Endothelial cell of umbilical vein (primary cell): ENCODE measurements around the gene SYT2. TPM values are rescaled to one million over a fixed set of nuclear protein-coding genes. Genes with fewer than 3 reads are reported as not detected.

ENCODE experiments used
- BruUV-seq: library from RNA; stranded (reverse); fragments of 400-500 nt; replicated peaks from 2 replicates; lab custom pipeline; 2021; lab: Mats Ljungman, UMichigan
- CTCF ChIA-PET: fragments of 300-600, 350-600 bp; sonication (Branson Sonifier 250); formaldehyde crosslinking; loops from one replicate; lab custom pipeline; 2021; ENCODE audit warnings: antibody characterized with exemption, inconsistent platforms; lab: Charles Lee
- POLR2A ChIA-PET: fragments of 300-600, 350-600 bp; sonication (Branson Sonifier 250); formaldehyde crosslinking; loops from one replicate; lab custom pipeline; 2021; ENCODE audit warnings: antibody characterized with exemption, inconsistent platforms; lab: Charles Lee
- DNase-seq: peaks from one replicate; pipeline ENCODE4 v3.0.0-alpha.2; 2011; ENCODE audit warnings: low read depth, low spot score
- FAIRE-seq: peaks from 2 replicates; lab custom pipeline; 2011; peaks lifted over from hg19 to GRCh38; lab: Jason Lieb, UNC
- H2AFZ ChIP-seq: 2 replicates; pipeline ENCODE4 v1.6.0; 2012; ENCODE audit warnings: low read depth, low read length, control low read depth, inconsistent platforms
- H3K27ac ChIP-seq: 2 replicates; pipeline ENCODE4 v1.5.1; 2011; ENCODE audit warnings: low read depth, mild to moderate bottlenecking, control low read depth, low read length, moderate library complexity; ENCODE audit not compliant: insufficient read depth
- H3K27me3 ChIP-seq, 2 experiments: 2 replicates each; pipeline versions ENCODE4 v1.6.0 to v1.6.1; 2011; ENCODE audit warnings: low read length in 2 of 2, mixed read lengths in 1 of 2; ENCODE audit not compliant: control insufficient read depth in 2 of 2, insufficient read depth in 2 of 2
- H3K36me3 ChIP-seq, 2 experiments: 2 replicates in 1 of 2; 3 replicates in 1 of 2; pipeline ENCODE4 v1.5.1; 2011; ENCODE audit warnings: low read length in 2 of 2, mild to moderate bottlenecking in 1 of 2, moderate library complexity in 1 of 2; ENCODE audit not compliant: control insufficient read depth in 2 of 2, insufficient read depth in 2 of 2; ENCODE audit errors: extremely low read depth in 1 of 2
- H3K4me1 ChIP-seq: 3 replicates; pipeline ENCODE4 v1.5.1; 2011; ENCODE audit warnings: mild to moderate bottlenecking, low read length; ENCODE audit not compliant: control insufficient read depth, insufficient read depth; ENCODE audit errors: extremely low read depth
- H3K4me2 ChIP-seq: 2 replicates; pipeline ENCODE4 v1.6.1; 2011; ENCODE audit warnings: low read length, control low read depth, mixed read lengths; ENCODE audit not compliant: insufficient read depth
- H3K4me3 ChIP-seq, 3 experiments: fragments of 200-600 bp in 1 of 3; sonication (generic), shearing (Covaris generic) in 1 of 3; replicated peaks in 1 of 3; 2 replicates each; pipeline ENCODE4 v1.5.1; 2011 to 2016; ENCODE audit warnings: control low read depth in 3 of 3, low read length in 3 of 3, mild to moderate bottlenecking in 2 of 3, inconsistent platforms in 1 of 3, low read depth in 1 of 3, moderate library complexity in 1 of 3; ENCODE audit not compliant: insufficient read depth in 1 of 3
- H3K79me2 ChIP-seq: 2 replicates; pipeline ENCODE4 v1.6.0; 2012; ENCODE audit warnings: low read length, inconsistent platforms; ENCODE audit not compliant: control insufficient read depth, insufficient read depth
- H3K9ac ChIP-seq: replicated peaks from 2 replicates; pipeline ENCODE3; 2011; ENCODE audit warnings: low read length, control low read depth; ENCODE audit not compliant: insufficient read depth; ENCODE audit errors: extremely low read depth
- H3K9me1 ChIP-seq: replicated peaks from 3 replicates; pipeline ENCODE4 v1.6.0; 2011; ENCODE audit warnings: mild to moderate bottlenecking, low read length; ENCODE audit not compliant: control insufficient read depth, insufficient read depth; ENCODE audit errors: extremely low read depth
- H3K9me3 ChIP-seq: replicated peaks from 2 replicates; pipeline ENCODE4 v1.5.1; 2012; ENCODE audit warnings: low read length, inconsistent platforms; ENCODE audit not compliant: control insufficient read depth, insufficient read depth
- H4K20me1 ChIP-seq: replicated peaks from 2 replicates; pipeline ENCODE3; 2011; ENCODE audit warnings: mild to moderate bottlenecking, low read length; ENCODE audit not compliant: control insufficient read depth, insufficient read depth; ENCODE audit errors: extremely low read depth
- EZH2 ChIP-seq: IDR thresholded peaks from 2 replicates; pipeline ENCODE4 v1.6.1; 2012; ENCODE audit warnings: borderline replicate concordance, low read depth, mild to moderate bottlenecking, moderate library complexity, low read length, inconsistent platforms; ENCODE audit not compliant: severe bottlenecking
- FOS ChIP-seq: IDR thresholded peaks from 2 replicates; pipeline ENCODE4 v1.6.1; 2011; ENCODE audit warnings: mild to moderate bottlenecking, low read length, moderate library complexity, borderline replicate concordance; ENCODE audit not compliant: insufficient read depth
- GATA2 ChIP-seq: IDR thresholded peaks from 2 replicates; pipeline ENCODE4 v1.7.0; 2011; ENCODE audit warnings: low read depth, mild to moderate bottlenecking, moderate library complexity, mixed read lengths, low read length; ENCODE audit not compliant: insufficient read length, insufficient read depth
- JUN ChIP-seq: IDR thresholded peaks from 2 replicates; pipeline ENCODE4 v1.6.1; 2011; ENCODE audit warnings: borderline replicate concordance, low read depth; ENCODE audit not compliant: insufficient read length, insufficient read depth
- MYC ChIP-seq: IDR thresholded peaks from one replicate; pipeline ENCODE4 v1.6.1; 2011; ENCODE audit warnings: mild to moderate bottlenecking, low read depth, low read length
- POLR2A ChIP-seq: IDR thresholded peaks from 2 replicates; pipeline ENCODE4 v1.6.1; 2012; ENCODE audit warnings: low read depth, mild to moderate bottlenecking, control low read depth, low read length
- POLR2AphosphoS5 ChIP-seq: IDR thresholded peaks from 2 replicates; pipeline ENCODE4 v1.6.1; 2012; ENCODE audit warnings: low read depth, mild to moderate bottlenecking, control low read depth, low read length, moderate library complexity; ENCODE audit not compliant: insufficient read depth
- dilution Hi-C: fragments of 300-500 bp; cut with MboI; formaldehyde crosslinking; loops from one replicate; pipeline ENCODE4 v1.15.0; 2019; ENCODE audit warnings: low sequenced_read_pairs; ENCODE audit not compliant: extremely low pct_ligation_motif_present
- intact Hi-C: fragments of 100-400 bp; cut with micrococcal nuclease; formaldehyde crosslinking; loops from one replicate; pipeline ENCODE4 v1.10.0; 2022
- polyA plus RNA-seq, 4 experiments: library from polyadenylated mRNA; depleted of rRNA in 3 of 4; stranded (reverse) in 3 of 4; unstranded in 1 of 4; fragments of >200 nt; gene quantifications; 2 replicates each; pipeline versions ENCODE4 v1.2.1 to v1.2.3, GENCODE V29; 2011 to 2012; ENCODE audit warnings: missing spikeins in 1 of 4
- total RNA-seq: library from RNA; stranded (reverse); gene quantifications from 2 replicates; pipeline ENCODE4 v1.2.3, GENCODE V29; 2021
- TF ChIP-seq, protein P1 (sequence below): IDR thresholded peaks from 2 replicates; pipeline ENCODE4 v1.6.1; 2011; ENCODE audit not compliant: insufficient read depth, insufficient read length
- TF ChIP-seq, protein P2 (sequence below), 2 donors: IDR thresholded peaks; 1 replicate in 1 of 2; 2 replicates in 1 of 2; pipeline ENCODE4 v1.5.1; 2011; ENCODE audit warnings: low read length in 2 of 2, mild to moderate bottlenecking in 2 of 2, moderate library complexity in 2 of 2, control low read depth in 1 of 2, inconsistent platforms in 1 of 2, low read depth in 1 of 2; ENCODE audit not compliant: insufficient read depth in 1 of 2; ENCODE audit errors: extremely low read depth in 1 of 2

The SYT2 gene
- total and polyA plus RNA-seq, 2 donors (not counting 3 experiments of a cell fraction or from before 2014, with no cell fraction given): not detected

DNA sequence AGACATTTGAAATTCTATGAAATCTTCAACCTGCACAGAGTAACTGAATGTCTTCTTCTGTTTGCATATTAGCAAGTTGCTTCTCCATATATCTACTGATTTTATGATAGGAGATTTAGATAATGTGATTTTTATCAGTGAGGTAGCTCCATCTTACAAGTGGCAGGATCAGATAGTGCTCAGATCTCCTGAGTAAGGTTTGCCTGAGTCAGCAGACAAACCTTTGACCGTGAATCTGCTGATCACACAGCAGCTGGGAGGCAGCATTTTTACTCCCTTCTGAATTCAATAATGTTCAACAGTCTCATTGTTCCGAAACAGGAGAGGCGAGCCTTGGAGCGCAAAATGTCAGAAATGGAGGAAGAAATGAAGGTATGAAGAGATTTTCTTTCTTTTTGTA is 141.4 kb downstream of the SYT2 start:
- TF ChIP-seq EZH2 (no peak), JUN (no peak), POLR2AphosphoS5 (no peak)
- H2AFZ ChIP-seq: no peak overlapping the region
- H3K4me3 ChIP-seq: no peak overlapping the region
- H3K36me3 ChIP-seq: no peaks in the 10 kb centered on the region
- FAIRE-seq (no peak), DNase-seq (no peak)
- no peak overlapping the region for H3K9ac ChIP-seq
- no peaks in the 10 kb centered on the region for H3K9me1 ChIP-seq
- ChIA-PET CTCF (interaction anchor here (1.0 to 1.4 kb wide), 3 partner anchors 10 to 151 kb away, joined by 3 to 7 read pairs (median 5); no protein-coding TSS in a partner anchor), POLR2A (no interaction called here)
- intact Hi-C loops: no loop called here
- H3K27me3 ChIP-seq: no peaks in the 10 kb centered on the region
- BruUV-seq: no TSS peak
- H3K4me1 ChIP-seq: no peaks in the 10 kb centered on the region
- H3K27ac ChIP-seq: no peak overlapping the region
- H3K79me2 ChIP-seq: no peaks in the 10 kb centered on the region
- dilution Hi-C loops: no loop called here
- H4K20me1 ChIP-seq: no peaks in the 10 kb centered on the region
- no peaks in the 10 kb centered on the region for H3K9me3 ChIP-seq
- H3K4me2 ChIP-seq: no peak overlapping the region

DNA sequence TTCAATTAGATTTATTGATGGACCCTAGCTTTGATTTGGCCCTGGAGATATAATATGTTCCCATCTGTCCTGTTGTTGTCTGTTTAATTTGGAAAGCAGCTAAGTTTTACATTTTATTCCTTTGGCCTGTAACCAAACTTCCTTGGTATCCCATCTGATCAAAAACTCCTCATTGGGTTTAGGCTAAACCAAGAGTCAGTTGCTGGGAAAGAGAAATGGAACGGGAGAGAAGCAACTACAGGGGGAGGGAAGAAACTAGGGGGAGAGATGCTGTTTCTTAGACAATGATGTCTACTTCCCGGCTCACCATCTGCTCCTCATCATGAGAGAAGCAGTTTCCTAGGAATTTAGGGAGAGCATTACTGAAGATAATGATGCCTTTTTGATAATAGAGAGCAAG is 141.8 kb downstream of the SYT2 start:
- no peaks in the 10 kb centered on the region for H3K79me2 ChIP-seq
- H3K4me3 ChIP-seq: no peak overlapping the region
- H3K27me3 ChIP-seq: no peaks in the 10 kb centered on the region
- TF ChIP-seq GATA2: no peak
- TF ChIP-seq JUN: no peak
- no peak for TF ChIP-seq EZH2
- no peak for TF ChIP-seq POLR2A
- TF ChIP-seq MYC: no peak
- TF ChIP-seq, protein P1, sequence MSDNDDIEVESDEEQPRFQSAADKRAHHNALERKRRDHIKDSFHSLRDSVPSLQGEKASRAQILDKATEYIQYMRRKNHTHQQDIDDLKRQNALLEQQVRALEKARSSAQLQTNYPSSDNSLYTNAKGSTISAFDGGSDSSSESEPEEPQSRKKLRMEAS: no peak
- no peak for TF ChIP-seq FOS
- TF ChIP-seq POLR2AphosphoS5: no peak
- TF ChIP-seq, protein P2, sequence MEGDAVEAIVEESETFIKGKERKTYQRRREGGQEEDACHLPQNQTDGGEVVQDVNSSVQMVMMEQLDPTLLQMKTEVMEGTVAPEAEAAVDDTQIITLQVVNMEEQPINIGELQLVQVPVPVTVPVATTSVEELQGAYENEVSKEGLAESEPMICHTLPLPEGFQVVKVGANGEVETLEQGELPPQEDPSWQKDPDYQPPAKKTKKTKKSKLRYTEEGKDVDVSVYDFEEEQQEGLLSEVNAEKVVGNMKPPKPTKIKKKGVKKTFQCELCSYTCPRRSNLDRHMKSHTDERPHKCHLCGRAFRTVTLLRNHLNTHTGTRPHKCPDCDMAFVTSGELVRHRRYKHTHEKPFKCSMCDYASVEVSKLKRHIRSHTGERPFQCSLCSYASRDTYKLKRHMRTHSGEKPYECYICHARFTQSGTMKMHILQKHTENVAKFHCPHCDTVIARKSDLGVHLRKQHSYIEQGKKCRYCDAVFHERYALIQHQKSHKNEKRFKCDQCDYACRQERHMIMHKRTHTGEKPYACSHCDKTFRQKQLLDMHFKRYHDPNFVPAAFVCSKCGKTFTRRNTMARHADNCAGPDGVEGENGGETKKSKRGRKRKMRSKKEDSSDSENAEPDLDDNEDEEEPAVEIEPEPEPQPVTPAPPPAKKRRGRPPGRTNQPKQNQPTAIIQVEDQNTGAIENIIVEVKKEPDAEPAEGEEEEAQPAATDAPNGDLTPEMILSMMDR (IDR thresholded peaks at IDR 0.05; ENCODE audit: extremely low read depth in 1 of 2, insufficient read depth in 1 of 2, low read depth in 1 of 2, low read length in 2 of 2): no peak
- intact Hi-C loops: no loop called here
- no peak overlapping the region for H3K4me2 ChIP-seq
- dilution Hi-C loops: no loop called here
- no peak overlapping the region for H2AFZ ChIP-seq
- no peak overlapping the region for H3K9ac ChIP-seq
- BruUV-seq: no TSS peak
- H4K20me1 ChIP-seq: no peaks in the 10 kb centered on the region
- no peak for FAIRE-seq
- POLR2A ChIA-PET: no interaction called here
- H3K27ac ChIP-seq: no peak overlapping the region
- CTCF ChIA-PET: interaction anchor here (1.3 kb wide), 1 partner anchor 10 kb away, joined by 3 read pairs; no protein-coding TSS in a partner anchor
- no peaks in the 10 kb centered on the region for H3K9me3 ChIP-seq
- no peaks in the 10 kb centered on the region for H3K36me3 ChIP-seq
- DNase-seq: no peak
- H3K9me1 ChIP-seq: no peaks in the 10 kb centered on the region
- no peaks in the 10 kb centered on the region for H3K4me1 ChIP-seq
